Measurements from ENCODE around the gene GH1.
"Not testable (repeated sequence)": the region's sequence is repeated elsewhere in the genome, so short reads cannot be mapped to it uniquely, and the experiment has no call there.

Gene GH1

DNA sequence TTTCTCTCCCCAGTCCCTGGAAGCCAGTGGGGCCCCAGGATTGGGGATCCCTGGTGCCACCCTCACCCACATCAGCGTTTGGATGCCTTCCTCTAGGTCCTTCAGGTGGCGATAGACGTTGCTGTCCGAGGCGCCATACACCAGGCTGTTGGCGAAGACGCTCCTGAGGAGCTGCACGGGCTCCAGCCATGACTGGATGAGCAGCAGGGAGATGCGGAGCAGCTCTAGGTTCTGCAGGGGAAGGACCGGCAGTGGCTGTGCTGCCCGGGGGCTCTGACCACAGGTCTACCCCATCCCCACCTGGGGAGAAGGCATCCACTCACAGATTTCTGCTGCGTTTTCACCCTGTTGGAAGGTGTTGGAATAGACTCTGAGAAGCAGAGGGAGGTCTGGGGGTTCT, 37.9 kb downstream of the GH1 start:
- DNase-seq = no peak
- H3K27ac Mint-ChIP-seq = no peak overlapping the region
- H3K36me3 Mint-ChIP-seq (ENCODE audit: low read depth) = no peaks in the 10 kb centered on the region
- ATAC-seq = no peak
- no peaks in the 10 kb centered on the region for H3K27me3 Mint-ChIP-seq
- no peak overlapping the region for H3K4me3 Mint-ChIP-seq
- H3K4me1 Mint-ChIP-seq = peaks cover 2% of the 10 kb centered on the region
- no peaks in the 10 kb centered on the region for H3K9me3 Mint-ChIP-seq

GRCh38 chr17:63878413-63878812, 40.2 kb downstream of the GH1 start:
- not testable (repeated sequence) for H3K36me3 Mint-ChIP-seq (ENCODE audit: low read depth); H3K4me3 Mint-ChIP-seq; ATAC-seq; H3K4me1 Mint-ChIP-seq; H3K9me3 Mint-ChIP-seq; H3K27me3 Mint-ChIP-seq; H3K27ac Mint-ChIP-seq; DNase-seq

DNA sequence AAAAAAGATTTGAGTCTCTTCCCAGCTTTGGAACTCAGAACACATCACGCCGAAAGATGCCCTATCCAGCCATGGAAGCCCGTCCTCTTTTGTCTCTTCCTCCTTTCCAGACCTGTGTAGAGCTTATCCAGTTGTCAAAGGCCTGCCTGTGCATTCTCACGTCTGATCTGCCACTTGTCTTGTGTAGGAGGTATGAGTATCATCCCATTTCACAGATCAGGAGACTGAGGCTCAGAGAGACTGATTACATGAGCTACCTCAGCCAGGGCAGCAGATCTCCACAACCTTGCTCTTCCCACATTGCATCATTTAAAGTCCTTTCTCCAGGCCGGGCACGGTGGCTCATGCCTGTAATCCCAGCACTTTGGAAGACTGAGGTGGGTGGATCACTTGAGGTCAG, 43.9 kb downstream of the GH1 start:
- H3K4me3 Mint-ChIP-seq; H3K27ac Mint-ChIP-seq; H3K36me3 Mint-ChIP-seq (ENCODE audit: low read depth); ATAC-seq; H3K27me3 Mint-ChIP-seq; H3K4me1 Mint-ChIP-seq; H3K9me3 Mint-ChIP-seq; DNase-seq: not testable (repeated sequence)

DNA sequence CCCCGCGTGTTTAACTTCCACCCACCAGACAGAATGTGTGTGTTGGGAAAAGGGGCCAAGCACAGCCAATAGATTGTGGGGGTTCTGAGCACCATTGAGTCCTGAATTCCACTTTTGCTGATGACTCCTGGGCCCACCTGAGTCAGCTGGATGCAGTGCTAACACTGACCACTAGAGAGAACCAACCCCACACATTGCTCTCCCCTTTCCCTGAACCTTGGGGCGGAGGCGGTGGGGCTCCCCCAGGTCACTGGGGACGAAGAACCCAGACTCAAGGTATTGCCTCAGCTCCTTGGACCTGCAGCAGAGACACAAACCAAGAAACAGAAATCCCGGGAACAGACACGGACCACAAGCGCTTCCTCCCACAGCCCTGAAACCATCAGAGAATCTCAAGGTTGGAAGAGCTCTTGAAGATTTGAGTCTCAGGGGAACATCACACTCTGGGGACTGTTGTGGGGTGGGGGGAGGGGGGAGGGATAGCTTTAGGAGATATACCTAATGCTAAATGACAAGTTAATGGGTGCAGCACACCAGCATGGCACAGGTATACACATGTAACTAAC, 44.5 kb downstream of the GH1 start:
- not testable (repeated sequence) for ATAC-seq; H3K27me3 Mint-ChIP-seq; H3K27ac Mint-ChIP-seq; H3K9me3 Mint-ChIP-seq; H3K4me1 Mint-ChIP-seq; DNase-seq; H3K36me3 Mint-ChIP-seq (ENCODE audit: low read depth); H3K4me3 Mint-ChIP-seq

DNA sequence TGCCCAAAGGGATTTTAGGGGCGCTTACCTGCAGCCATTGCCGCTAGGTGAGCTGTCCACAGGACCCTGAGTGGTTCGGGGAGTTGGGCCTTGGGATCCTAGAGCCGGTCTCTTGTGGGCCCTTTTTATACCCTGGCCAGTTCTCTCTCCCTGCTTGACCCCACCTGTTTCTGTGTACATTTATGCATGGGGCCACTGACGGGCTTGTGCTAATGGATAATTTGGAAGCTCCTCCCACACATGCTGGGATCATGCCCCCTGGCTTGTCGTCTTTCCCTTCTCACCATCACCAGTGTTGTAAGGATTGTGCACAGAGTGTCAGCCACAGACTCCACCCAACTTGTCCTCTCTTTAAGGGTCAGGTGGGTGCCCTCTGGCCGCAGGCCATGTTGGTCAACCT, 45.1 kb downstream of the GH1 start, which contains the start of gene CSH2:
TSS of gene CSH2 (minus strand) at position 101 of the 400 bp plus-strand sequence. CDS start at position 38, 63 bp downstream.
- not testable (repeated sequence) for H3K4me3 Mint-ChIP-seq; H3K27ac Mint-ChIP-seq; H3K36me3 Mint-ChIP-seq (ENCODE audit: low read depth); ATAC-seq; H3K27me3 Mint-ChIP-seq; H3K4me1 Mint-ChIP-seq; DNase-seq; H3K9me3 Mint-ChIP-seq

GRCh38 chr17:63871646-63872365, 46.8 kb downstream of the GH1 start:
- not testable (repeated sequence) for H3K27me3 Mint-ChIP-seq, H3K27ac Mint-ChIP-seq

GRCh38 chr17:63870292-63870665, 48.4 kb downstream of the GH1 start:
- ATAC-seq; H3K9me3 Mint-ChIP-seq; H3K27ac Mint-ChIP-seq; H3K4me3 Mint-ChIP-seq; H3K36me3 Mint-ChIP-seq (ENCODE audit: low read depth); DNase-seq; H3K4me1 Mint-ChIP-seq; H3K27me3 Mint-ChIP-seq: not testable (repeated sequence)

More at GRCh38 chr17:63871646-63872365, 46.8 kb downstream of the GH1 start:
- ATAC-seq; H3K4me3 Mint-ChIP-seq; H3K9me3 Mint-ChIP-seq; H3K4me1 Mint-ChIP-seq; H3K36me3 Mint-ChIP-seq (ENCODE audit: low read depth); DNase-seq: not testable (repeated sequence)

DNA sequence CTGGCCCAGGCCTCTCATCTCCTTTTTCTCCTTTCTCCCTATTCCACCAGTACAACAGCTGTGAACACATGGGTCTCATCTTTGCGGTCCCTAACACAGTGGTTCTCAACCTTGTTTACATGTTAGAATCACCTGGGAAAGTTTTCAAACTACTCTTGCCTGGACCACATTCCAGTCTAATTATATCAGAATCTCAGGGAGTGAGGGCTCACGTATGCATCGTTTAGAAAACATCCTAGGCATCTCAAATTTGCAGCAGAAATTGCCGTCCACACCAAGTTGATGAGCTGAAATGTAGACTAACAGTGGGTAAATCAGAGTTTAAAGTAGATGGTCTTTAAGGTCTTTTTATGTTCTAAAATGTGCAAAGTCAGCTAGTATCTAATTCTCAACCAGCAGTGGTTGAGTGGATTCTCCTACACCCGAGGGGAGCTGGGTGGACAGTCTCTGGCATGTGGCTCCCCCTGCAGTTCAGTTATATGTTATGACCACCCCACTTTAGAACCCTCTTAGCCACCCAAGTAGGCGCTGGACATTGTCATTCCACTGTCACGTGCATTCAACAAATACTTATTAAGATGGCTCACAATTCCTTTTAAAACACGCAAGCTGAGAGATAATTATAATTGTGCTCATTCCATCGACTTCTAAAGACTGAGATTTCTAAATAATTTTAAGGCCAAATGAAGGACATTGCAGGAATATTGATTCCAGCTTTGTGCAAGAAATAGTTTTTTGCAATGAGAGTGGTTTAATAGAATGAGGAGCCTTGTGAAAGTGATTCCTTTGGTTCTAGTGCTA, 48.9 kb downstream of the GH1 start:
- H3K36me3 Mint-ChIP-seq (ENCODE audit: low read depth); DNase-seq; H3K27ac Mint-ChIP-seq; H3K4me1 Mint-ChIP-seq; H3K27me3 Mint-ChIP-seq; H3K4me3 Mint-ChIP-seq; H3K9me3 Mint-ChIP-seq; ATAC-seq: not testable (repeated sequence)

Data from activated naive CD8-positive, alpha-beta T cell treated with anti-CD3 and anti-CD28 coated beads, Interleukin-2, amount 50 U/mL, for 24 hours (primary cell).